Measurements from ENCODE around the gene MAP2K6. TPM values are rescaled to one million over a fixed set of nuclear protein-coding genes. Genes with fewer than 3 reads are reported as not detected.
"Not testable (repeated sequence)": the region's sequence is repeated elsewhere in the genome, so short reads cannot be mapped to it uniquely, and the experiment has no call there.

The MAP2K6 gene
- total RNA-seq, 1 experiment from 2014 or later = 14.7 TPM

DNA sequence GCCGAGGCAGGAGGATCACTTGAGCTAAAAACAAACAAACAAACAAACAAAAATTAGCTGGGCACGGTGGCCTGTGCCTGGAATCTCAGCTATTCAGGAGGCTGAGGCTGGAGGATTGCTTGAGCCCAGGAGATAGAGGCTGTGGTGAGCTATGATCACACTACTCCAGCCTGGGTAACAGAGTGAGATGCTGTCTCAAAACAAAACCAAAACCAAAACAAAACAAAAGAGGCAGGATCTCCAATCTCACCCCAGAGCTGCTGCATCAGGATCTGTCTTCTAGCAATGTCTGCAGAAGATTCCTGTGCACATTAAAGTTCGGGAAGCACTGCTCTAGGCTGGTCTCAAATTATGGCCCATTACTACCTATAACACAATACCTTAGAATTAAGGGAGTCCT lies 43.1 kb downstream of the MAP2K6 start:
- DNase-seq (ENCODE audit: low spot score) = no peak

DNA sequence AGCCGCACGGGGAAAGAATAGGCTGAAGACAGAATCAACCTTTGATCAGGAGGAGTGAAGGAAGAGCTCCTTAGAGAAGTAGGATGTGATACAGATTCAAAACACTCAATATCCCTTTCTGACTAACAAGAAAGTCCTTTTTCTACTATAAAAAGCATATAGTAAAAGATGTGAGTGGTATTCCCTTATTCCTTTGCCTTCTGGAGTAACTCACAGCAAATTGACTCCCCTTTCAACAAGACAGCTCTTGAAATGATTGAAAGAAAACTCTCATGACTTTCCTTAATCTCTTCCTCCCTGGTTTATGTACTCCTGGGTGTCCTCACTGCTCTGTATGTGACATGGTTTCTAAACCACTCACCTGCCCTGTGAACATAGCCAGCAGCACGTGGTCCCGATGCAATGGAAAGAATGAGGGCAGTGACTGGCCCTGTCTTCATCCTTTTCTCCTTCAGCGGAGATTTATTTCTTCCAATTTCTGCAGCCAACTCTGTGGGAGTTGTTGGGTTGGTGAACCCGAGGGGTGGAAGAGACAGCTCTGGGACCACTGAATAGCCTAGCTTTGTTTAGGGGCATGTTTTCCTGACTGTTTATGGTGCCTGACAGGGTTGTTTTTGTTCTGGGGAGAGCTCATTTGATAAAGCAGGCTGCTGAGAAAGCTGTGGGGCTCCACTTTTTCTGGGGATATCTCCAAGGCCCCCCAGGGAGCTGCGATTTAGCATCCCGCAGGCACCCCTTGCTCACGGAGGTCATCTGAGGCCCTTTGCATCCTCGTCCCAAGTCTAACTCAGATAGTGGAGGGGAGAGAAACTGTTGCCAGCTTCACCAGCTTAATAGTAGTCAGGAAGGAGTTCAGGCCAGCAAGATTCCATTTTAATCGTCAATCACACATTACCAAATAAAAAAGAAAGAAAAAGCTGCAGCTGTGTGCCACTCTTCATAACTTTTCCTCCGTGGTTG lies 46.7 kb downstream of the MAP2K6 start:
- no peak for DNase-seq (ENCODE audit: low spot score)

DNA sequence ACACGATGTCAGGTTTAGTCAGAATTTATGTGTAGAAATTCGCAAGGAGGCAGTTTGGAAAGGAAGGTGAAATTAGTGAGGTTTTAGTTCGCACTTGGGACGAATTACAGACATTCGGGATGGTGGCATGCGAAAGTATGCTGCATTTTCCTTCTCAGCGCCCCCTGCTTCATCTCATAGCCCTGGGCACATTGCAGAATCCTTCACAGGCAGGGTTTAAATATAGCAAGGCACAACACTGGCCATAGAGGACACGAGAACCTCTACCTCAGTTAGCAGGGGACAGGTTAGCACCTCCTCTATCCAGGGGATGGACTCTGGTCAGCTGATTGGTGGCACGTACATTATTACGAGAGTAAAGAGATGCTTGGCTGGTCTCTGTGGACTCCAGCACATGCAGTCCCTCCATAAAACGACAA lies 47.5 kb downstream of the MAP2K6 start:
- DNase-seq (ENCODE audit: low spot score) = no peak

DNA sequence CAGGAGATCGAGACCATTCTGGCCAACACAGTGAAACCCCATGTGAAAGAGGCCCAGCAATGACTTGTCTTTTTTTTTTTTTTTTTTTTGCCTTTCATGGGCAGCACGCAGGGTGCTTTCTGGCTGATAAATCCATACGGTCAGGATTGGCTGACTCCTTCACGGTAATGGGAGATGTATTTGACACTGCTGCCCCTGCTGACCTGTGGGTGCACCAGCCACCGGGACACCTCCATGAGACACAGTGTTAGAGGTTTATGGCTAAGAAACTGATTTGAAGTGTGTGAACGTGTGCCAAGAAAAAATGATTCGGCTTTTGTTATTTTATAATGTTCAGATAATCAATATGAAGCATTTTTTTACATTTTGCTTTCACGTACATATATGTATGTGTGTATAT lies 48.4 kb downstream of the MAP2K6 start:
- no peak for DNase-seq (ENCODE audit: low spot score)

DNA sequence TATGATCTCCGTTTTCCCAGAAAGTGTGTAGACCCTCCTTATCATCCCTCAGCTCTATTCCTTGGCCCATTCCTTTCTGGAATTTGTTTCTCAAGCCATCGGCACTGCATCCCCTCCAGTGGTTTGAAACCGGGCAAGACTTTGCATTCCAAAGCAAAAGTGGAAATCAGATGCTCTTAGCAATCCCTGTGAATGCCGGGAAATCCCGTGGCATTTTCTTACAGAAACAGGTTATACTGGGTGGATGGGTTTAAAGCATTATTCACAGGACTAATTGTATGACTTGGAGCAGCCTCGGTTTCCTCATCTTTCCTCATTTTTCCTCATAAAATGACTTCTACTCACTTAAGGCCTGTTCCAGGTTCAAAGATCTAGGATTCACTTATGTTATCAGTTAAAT lies 52.0 kb downstream of the MAP2K6 start:
- DNase-seq (ENCODE audit: low spot score) = no peak

DNA sequence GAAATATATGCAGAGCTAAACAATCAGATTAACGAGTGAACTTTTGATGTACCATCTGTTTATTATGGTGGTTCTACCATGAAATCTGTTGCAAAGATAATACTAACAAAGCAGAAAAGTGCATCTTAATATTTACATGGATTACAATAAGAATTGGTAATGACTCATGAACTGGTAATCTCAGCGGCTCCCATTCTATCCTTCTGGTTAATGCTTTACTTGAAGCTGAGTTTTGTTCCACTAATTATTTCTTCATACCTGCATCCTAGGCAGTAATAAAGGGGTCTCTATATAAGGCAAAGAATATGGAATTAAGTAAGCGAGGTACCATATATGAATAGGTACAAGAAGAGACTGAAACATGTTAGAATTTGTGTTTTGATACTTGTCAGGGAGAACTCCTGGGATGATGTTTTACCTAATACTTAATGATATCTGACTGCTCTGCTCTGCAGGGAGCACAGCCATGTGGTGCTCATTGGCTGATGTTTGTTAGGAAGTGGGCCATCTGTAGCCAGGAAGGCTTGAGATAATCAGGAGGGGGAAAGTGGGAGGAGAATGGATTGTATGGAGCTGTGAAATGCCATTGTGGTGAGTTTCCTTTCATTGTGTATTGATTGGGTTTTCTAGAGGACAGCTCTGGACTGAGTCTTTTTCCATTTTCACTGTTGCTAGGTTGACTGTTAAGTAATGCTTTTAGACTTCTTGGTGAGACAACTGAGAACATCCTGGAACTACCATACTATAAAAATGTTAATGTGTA lies 52.6 kb downstream of the MAP2K6 start:
- peak; percentile 28 for DNase-seq (ENCODE audit: low spot score)

DNA sequence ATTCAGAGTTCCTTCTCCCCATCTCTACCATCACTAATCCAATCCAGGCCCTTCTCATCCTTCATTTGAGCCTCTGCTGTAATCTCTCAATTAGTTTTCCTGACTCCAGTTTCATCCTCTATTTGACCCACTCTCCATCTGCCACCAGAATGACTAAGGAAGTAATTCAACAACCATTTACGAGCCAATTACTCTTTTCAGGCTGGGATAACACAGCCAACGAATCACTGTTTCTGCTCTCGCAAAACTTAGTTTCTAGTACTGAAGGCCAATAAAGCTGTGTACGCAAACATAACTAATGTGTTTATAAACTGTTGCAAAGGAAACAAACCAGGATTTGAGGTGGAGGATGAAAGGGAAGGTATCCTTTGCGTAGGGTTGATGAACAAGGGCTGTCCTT lies 53.7 kb downstream of the MAP2K6 start:
- DNase-seq (ENCODE audit: low spot score) = no peak

DNA sequence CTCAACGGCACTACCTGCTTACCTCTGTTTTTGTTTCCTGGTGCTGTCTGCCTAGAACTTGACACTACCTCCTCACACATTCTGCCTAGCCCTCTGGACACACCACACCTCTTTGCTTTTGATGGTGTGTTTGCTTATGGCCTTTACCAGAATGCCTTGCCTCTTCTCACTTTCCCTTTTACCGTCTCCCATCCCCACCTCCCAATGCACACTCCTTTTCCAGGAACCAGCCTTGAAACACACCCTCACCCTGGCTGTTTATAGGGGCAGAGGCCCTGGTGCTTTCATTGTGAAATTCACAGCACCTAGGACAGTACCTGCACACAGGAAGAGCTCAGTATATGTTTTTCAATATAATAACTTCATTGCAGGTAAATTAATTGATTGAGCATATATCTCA lies 56.2 kb downstream of the MAP2K6 start:
- DNase-seq (ENCODE audit: low spot score) = no peak

DNA sequence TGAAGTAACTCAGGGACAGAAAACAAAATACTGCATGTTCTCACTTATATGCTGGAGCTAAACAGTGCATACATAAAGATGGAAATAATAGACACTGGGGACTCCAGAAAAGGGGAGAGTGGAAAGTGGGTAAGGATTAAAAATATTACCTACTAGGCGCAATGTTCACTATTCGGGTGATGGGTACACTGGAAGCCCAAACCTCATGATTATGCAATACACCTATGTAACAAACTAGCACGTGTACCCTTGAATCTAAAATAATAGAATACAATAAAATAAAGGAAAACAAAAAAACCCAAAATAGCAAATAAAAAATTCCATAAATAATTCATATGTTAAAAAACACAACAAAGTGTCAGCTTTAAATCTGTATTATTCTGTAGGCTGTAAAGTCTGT lies 56.9 kb downstream of the MAP2K6 start:
- DNase-seq (ENCODE audit: low spot score) = no peak

DNA sequence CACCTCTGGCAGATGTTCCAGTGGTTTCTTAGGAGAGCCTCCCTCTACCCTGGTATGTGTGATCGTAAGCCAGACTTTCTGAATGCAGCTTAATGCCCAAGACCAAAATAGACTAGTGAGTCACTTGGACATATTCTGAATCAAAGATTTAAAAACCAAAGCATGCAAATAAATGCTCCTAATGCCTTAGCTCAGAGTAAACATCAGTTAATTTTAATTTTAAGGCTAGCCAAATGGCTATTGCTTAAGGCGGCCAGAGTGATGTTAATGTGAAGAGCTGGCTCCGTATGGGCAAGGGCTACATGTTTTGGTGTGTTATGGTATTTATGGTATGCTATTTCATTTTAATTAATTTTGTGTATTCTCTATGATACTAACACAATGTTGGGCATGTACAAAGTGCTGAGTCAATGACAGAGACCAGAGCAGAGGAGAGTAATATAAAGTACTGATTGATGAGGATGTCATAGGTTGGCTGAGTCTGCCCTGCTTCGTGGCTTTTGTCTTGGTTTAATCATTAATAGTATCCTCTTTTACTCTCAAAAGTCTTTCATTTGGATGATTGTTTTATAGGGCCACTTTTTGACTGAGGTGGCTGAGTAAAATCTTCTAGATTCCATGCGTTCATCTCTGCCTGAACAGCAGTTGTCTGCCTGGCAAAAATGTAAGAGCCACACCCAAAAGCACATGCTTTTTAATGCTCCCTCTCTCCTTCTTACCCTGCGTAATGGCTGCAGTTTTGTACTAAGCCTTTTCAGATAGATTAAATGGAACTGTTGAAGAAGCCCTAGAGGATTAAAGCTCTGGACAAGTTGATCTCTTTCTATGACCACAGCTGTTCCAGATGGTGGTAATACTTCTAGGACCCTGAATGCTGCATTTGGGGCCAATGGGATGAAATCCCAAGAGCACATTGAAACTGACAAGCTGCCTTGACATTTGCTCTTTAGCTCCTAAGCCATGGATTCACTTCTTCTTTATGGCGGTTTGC lies 59.6 kb downstream of the MAP2K6 start:
- no peak for DNase-seq (ENCODE audit: low spot score)

DNA sequence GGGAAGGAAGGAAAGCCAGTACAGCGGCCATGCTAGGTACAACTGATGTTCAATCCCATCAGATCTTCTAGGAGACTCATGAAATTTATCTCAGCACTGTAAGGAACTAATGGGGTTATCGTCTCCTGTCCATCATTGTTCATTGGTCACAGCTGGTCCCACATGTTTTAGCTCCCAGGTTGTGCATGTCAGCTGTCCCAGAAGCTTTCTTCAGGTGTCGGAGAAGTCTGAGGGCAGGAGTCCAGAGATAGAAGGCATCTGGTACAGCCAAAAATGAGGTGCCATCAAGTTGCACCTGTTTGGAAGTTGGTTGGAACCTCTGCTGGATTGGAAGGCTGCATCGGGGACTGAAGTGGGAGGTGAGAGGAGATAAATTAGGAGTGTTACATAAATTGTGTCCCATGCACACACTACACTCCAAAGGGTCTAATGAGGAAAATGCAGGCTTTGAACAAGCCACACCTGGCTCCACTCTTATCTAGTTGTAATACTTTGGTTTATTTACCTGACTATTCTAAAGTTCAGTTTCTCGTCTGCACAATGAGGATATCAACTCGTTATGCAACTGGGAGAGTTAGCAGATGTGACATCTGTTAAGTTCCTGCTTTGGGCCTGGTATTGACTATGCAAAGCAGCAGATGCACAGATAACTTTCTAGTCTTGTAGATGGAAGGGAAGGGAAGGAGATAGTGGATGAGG lies 62.9 kb downstream of the MAP2K6 start:
- DNase-seq (ENCODE audit: low spot score) = no peak

DNA sequence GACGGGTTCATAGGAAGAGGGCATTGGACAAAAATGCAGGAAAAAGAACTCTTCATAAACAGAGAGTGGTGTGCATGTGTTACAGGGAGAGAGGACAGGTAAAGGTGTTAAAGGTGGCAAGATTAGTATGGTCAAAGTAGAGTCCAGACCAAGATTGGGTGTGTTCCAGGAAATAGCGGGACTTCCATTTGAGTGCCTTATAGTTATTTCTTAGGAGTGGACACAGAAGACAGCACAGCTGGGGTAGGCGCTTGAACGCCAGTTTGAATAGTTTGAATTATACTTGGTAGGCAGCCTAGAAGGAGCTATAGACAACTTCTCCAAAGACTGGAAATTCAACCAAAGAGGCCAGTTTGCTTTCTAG lies 63.4 kb downstream of the MAP2K6 start:
- no peak for DNase-seq (ENCODE audit: low spot score)

DNA sequence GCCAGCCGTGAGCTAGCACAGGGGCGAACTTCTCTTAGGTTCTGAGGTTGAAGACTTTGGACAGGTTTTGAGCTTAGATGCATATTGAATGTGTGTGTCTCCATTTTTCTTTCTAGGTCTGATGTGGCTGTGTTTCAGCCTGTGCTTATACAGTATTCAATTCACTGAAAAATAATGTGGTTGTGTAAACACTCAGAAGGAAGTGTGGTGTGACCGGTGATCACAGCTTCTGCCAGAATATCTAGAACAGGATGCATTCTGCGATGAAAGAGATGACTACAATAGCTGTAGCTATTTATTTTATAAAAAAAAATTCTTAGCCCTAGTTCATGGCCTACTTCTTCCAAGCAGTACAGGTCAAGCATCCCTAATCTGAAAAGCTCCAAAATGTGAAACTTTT lies 64.4 kb downstream of the MAP2K6 start:
- DNase-seq (ENCODE audit: low spot score) = no peak

DNA sequence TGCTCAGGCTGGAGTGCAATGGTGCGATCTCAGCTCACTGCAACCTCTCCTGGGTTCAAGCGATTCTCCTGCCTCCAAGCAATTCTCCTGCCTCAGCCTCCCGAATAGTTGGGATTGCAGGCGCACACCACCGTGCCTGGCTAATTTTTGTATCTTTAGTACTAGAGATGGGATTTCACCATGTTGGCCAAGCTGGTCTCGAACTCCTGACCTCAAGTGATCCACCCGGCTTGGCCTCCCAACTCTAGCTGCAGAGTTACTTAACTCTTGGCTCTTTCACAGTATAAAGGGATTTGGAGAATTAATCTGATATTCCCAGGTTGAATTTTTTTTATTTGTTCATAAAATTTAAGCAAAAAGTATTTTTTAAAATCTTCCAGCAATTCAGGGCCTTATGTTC lies 65.3 kb downstream of the MAP2K6 start:
- not testable (repeated sequence) for DNase-seq (ENCODE audit: low spot score)

DNA sequence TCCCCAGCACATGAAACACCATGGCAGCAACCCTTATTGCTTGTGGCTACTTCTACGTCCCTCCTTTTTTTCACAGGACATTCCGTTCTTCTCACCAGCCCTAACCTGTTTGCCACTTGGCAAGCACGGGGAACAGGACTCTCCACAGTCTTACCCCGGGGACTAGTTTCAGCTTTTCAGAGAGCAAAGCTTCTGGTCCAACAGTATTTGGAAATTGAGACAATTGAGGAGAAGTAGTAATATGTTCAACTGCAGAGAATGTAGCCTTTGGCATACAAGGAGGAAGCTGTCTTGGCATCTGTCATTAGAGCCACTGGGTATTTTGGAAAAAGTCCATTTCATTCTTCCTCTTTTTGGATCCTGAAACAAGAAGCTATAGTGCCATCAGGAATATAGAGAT lies 65.7 kb downstream of the MAP2K6 start:
- DNase-seq (ENCODE audit: low spot score) = no peak

DNA sequence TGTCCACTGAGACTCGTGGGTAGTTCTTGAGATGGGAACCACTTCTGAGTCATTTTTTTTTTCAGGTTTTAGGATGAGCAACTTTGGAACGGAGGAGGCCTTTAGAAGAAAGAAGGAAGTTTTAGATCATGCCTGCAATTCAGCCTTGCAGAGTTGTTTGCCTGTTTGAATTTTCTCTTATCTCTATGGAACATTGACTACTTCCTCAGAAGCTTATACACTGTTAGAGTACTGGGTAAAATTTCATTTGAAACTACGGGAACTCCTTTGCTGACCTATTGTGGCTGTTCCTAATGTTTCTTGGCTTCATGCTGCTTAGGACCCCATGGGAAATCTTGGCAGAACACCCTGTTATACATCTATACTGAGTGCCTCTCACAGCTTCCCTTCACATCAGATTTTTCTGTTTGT lies 70.8 kb downstream of the MAP2K6 start:
- no peak for DNase-seq (ENCODE audit: low spot score)

DNA sequence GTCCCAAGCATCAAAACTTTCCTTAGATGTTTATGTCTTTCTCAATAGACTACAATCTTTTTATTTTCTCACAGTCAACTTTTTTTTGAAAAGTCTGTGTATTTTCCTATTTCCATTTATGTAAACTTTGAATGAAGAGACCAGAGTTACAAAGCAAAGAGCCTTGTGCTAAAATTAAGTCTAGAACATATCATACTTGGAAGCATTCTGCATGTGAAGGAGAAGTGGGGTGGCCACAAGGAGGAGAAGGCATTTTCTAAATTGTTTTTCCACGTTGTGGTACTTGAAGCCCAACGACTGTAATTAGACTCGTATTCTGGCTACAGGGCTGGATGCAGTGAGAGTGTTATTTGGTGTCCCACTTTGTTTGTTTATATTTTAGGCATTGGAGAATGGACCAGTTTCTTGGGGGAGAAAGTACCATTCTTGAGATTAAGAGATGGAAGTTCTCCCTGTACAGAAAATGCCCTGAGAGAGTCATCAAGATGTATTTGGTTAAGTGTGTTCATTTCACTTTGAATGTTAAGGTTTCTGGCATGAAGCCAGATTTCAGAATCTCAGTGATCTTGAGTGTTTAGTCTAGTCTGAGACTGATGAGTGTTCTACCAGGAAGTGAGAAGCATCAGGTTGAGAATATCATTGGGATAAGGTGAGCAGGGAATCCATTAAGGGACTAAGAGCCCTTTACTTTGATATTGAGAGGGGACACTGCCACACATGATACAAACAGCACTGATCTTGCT lies 71.6 kb downstream of the MAP2K6 start:
- peak; percentile 30 for DNase-seq (ENCODE audit: low spot score)

DNA sequence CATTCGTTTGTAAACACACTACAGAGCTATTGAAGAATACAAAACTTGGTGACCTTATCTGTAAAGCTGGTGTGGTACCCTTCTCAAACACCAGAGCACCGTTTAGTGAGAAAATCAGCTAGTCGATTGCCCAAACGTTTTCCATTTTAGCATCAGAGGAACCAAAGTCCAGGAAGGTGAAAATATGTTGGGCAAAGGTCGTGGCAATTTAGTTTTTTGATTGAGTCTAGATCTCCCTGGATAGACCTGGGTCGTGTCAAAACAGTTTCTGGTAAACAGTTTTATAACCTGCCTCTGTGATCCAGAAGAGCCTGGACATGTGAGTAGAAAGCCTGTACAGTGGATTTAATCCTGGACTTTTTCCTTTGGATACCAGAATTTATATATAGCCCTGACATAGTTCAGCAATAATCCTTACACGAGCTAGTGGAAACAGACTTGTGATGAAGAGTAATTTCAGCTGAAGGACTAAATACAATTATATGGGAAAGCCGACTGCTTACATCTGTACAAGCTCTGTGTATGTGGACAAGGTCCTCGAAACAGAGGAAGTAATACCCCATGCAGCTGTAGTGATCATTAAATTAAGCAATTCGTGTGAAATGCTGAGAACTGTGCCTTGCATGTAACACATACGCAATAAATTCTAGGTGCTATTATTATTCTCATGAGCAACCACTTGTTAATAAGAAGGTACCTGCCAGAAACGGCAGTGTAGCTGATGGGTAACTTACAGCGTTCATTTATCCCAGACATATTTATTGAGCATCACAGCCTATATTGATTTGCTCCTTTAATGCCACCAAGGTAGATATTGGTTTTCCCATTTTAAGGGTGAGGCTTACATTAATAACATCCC lies 72.5 kb downstream of the MAP2K6 start:
- DNase-seq (ENCODE audit: low spot score) = no peak

DNA sequence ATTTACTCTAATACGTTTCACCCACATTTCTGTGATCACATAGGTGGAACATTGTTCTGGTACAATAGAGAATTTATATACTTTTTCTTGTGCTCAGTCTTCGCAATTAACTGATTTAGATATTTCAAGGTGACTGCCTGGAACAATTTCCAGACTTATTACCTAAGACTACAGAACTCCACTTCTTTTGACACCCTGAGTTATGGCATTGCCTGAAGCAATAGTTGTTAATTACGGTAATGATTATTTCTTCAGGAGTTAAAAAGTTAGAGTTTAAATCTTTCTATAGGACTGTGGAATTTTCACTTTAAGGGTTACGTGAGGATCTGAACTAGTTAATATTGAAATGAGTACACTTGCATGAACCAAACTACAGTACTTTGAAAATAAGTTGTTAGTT lies 74.8 kb downstream of the MAP2K6 start:
- no peak for DNase-seq (ENCODE audit: low spot score)

Data from H4 (cell line).